GM18951 (cell line): ENCODE data around the gene TJAP1.

Experiments
- POLR2A ChIP-seq: IDR thresholded peaks from 4 replicates; pipeline ENCODE4 v1.6.1; 2011; ENCODE audit warnings: mild to moderate bottlenecking; ENCODE audit not compliant: insufficient read length, insufficient read depth; ENCODE audit errors: extremely low read depth
- in situ Hi-C: fragments of 300-500 bp; cut with MboI; formaldehyde crosslinking; loops from one replicate; pipeline ENCODE4 v1.12.0; 2022; ENCODE audit warnings: low sequenced_read_pairs, mixed read lengths, inconsistent platforms; ENCODE audit not compliant: unreplicated experiment

Gene TJAP1

GRCh38 chr6:43477235-43478007 lies at the start of gene TJAP1:
TJAP1 (plus strand) TSS chr6:43477570; CDS start chr6:43499002, 21,432 bp downstream.
- TF ChIP-seq POLR2A: peak; percentile 90
- in situ Hi-C loops: no loop called here

DNA sequence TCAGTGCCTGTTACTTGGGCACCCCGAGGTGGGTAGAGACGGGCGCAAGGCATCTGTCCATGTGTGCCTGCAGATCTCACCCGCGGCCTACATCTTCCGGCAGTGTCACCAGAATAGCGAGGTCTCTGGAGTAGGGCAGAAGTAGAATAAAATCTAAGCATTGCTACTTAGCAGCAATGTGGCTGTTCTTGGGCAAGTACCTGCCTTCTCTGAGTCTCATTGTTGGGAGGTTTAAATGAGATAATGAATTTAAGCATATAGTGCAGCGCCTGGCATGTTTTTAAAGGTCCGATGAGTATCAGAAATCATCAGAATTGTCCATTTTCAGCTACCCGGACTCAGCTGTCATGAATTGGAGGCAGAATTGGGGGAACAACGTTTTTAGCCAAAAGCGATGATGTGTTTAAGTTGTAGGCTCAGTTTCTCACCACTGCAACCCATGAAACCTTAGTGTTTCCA lies 49.2 kb upstream of the TJAP1 start:
- in situ Hi-C loops: no loop called here
- TF ChIP-seq POLR2A: no peak

DNA sequence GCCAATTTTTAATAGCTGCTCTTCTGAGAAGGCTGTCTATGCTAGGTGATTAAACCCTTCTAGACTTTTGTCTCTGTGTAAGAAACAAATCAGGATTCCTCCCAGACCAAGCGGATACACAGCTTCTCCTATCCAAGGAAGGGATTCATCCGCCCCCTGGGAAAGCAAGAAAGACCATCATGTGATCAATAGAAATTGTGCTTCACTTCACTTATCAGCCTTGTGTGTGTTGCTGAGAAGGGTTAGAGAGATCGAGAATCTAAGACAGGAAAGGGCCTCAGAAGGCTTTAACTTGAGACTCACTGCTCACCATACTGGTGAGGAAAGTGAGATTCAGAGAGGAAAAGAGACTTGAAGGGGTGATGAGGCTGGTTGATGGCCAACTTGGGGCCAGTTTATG lies 48.5 kb upstream of the TJAP1 start:
- TF ChIP-seq POLR2A: no peak
- in situ Hi-C loops: no loop called here

DNA sequence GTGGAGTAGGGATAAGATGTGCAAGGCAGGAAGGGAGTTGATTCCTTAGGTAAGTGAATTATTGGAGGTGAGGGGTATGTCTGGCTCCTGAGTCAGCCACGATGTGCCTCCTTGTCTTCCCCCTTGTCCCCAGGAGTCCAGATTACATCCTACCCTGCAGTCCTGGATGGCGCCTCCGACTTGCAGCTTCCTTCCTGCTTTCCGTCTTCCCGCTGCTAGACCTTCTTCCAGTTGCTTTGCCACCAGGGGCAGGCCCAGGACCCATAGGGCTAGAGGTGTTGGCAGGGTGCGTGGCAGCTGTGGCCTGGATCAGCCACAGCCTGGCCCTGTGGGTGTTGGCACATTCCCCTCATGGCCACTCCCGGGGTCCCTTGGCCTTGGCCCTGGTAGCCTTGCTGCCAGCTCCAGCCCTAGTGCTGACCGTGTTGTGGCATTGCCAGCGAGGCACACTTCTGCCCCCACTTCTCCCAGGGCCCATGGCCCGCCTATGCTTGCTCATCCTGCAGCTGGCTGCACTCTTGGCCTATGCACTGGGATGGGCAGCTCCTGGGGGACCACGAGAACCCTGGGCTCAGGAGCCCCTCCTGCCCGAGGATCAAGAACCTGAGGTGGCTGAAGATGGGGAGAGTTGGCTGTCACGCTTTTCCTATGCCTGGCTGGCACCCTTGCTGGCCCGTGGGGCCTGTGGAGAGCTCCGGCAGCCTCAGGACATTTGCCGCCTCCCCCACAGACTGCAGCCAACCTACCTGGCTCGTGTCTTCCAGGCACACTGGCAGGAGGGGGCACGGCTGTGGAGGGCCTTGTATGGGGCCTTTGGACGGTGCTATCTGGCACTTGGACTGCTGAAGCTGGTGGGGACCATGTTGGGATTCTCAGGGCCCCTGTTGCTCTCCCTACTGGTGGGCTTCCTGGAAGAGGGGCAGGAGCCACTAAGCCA lies 45.1 kb upstream of the TJAP1 start:
- TF ChIP-seq POLR2A: no peak
- in situ Hi-C loops: no loop called here

GRCh38 chr6:43433148-43433547 lies 44.2 kb upstream of the TJAP1 start:
- no peak for TF ChIP-seq POLR2A

GRCh38 chr6:43434001-43434840 lies 43.1 kb upstream of the TJAP1 start:
- no peak for TF ChIP-seq POLR2A

More at GRCh38 chr6:43433148-43433547, 44.2 kb upstream of the TJAP1 start:
- in situ Hi-C loops: no loop called here

DNA sequence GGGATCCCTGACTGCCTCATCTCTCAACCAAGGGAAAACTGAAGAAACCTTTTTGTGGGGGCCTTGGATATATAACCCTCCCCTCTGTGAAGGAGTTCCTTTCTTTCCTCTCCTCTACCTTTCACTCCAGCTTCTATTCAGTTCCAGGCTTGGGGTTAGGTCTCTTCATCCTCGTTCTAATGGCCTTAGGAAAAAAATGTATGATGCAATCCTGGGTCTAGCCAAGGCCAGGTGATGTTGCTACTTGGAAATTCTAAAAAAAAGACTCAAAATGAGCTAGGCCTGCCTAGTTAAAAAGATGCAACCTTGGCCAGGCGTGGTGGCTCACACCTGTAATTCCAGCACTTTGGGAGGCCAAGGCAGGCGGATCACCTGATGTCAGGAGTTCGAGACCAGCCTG lies 42.4 kb upstream of the TJAP1 start:
- in situ Hi-C loops: no loop called here

More at GRCh38 chr6:43434001-43434840, 43.1 kb upstream of the TJAP1 start:
- in situ Hi-C loops: no loop called here

GRCh38 chr6:43435682-43436437 lies 41.5 kb upstream of the TJAP1 start:
- no peak for TF ChIP-seq POLR2A
- in situ Hi-C loops: no loop called here

More for the DNA sequence above, 42.4 kb upstream of the TJAP1 start:
- no peak for TF ChIP-seq POLR2A

GRCh38 chr6:43436577-43437282 lies 40.6 kb upstream of the TJAP1 start:
- TF ChIP-seq POLR2A: no peak
- in situ Hi-C loops: no loop called here

- in situ Hi-C loops: no loop called here
Observed at GRCh38 chr6:43437700-43438099, 39.7 kb upstream of the TJAP1 start.

GRCh38 chr6:43442935-43443334 lies 34.4 kb upstream of the TJAP1 start:
- in situ Hi-C loops: no loop called here
- no peak for TF ChIP-seq POLR2A

More at GRCh38 chr6:43437700-43438099, 39.7 kb upstream of the TJAP1 start:
- no peak for TF ChIP-seq POLR2A
